ENCODE data around the gene LY6G5B. TPM values are rescaled to one million over a fixed set of nuclear protein-coding genes. Genes with fewer than 3 reads are reported as not detected.

The LY6G5B gene
- total RNA-seq, 1 donor from 2014 or later = 22.0 TPM

- TF ChIP-seq CTCF (conservative IDR thresholded peaks at IDR 0.05) = no peak
- H3K27me3 Mint-ChIP-seq = no peaks in the 10 kb centered on the region
- H3K4me1 Mint-ChIP-seq (ENCODE audit: unreplicated experiment) = peaks cover 5% of the 10 kb centered on the region
- peaks cover 38% of the 10 kb centered on the region for H3K36me3 Mint-ChIP-seq
- no peak overlapping the region for H3K27ac Mint-ChIP-seq
- DNase-seq (ENCODE audit: extremely low spot score, unreplicated experiment) = no peak
- H3K4me3 Mint-ChIP-seq = no peak overlapping the region
- no peaks in the 10 kb centered on the region for H3K9me3 Mint-ChIP-seq
These were observed 38.6 kb upstream of the LY6G5B start for GRCh38 chr6:31631209-31631608.

GRCh38 chr6:31631681-31632278 is 38.0 kb upstream of the LY6G5B start:
- no peaks in the 10 kb centered on the region for H3K27me3 Mint-ChIP-seq
- no peak for DNase-seq (ENCODE audit: extremely low spot score, unreplicated experiment)
- no peak for TF ChIP-seq CTCF (conservative IDR thresholded peaks at IDR 0.05)
- no peak overlapping the region for H3K4me3 Mint-ChIP-seq
- H3K36me3 Mint-ChIP-seq = peaks cover 37% of the 10 kb centered on the region
- H3K27ac Mint-ChIP-seq = no peak overlapping the region
- H3K9me3 Mint-ChIP-seq = no peaks in the 10 kb centered on the region
- peaks cover 5% of the 10 kb centered on the region for H3K4me1 Mint-ChIP-seq (ENCODE audit: unreplicated experiment)

GRCh38 chr6:31632279-31632946 is 37.4 kb upstream of the LY6G5B start:
- Mint-ChIP-seq H3K27ac (no peak overlapping the region), H3K4me1 (ENCODE audit: unreplicated experiment) (peaks cover 3% of the 10 kb centered on the region), H3K9me3 (no peaks in the 10 kb centered on the region), H3K27me3 (no peaks in the 10 kb centered on the region), H3K36me3 (peaks cover 32% of the 10 kb centered on the region), H3K4me3 (no peak overlapping the region)
- no peak for DNase-seq (ENCODE audit: extremely low spot score, unreplicated experiment)
- TF ChIP-seq CTCF (conservative IDR thresholded peaks at IDR 0.05) = no peak

GRCh38 chr6:31633447-31633846 is 36.3 kb upstream of the LY6G5B start:
- no peak overlapping the region for H3K4me3 Mint-ChIP-seq
- H3K27ac Mint-ChIP-seq = no peak overlapping the region
- no peaks in the 10 kb centered on the region for H3K4me1 Mint-ChIP-seq (ENCODE audit: unreplicated experiment)
- H3K36me3 Mint-ChIP-seq = peaks cover 23% of the 10 kb centered on the region
- no peak for DNase-seq (ENCODE audit: extremely low spot score, unreplicated experiment)
- H3K9me3 Mint-ChIP-seq = no peaks in the 10 kb centered on the region
- no peaks in the 10 kb centered on the region for H3K27me3 Mint-ChIP-seq
- no peak for TF ChIP-seq CTCF (conservative IDR thresholded peaks at IDR 0.05)

- Mint-ChIP-seq H3K4me1 (ENCODE audit: unreplicated experiment) (no peaks in the 10 kb centered on the region), H3K9me3 (no peaks in the 10 kb centered on the region), H3K36me3 (peaks cover 27% of the 10 kb centered on the region), H3K27me3 (no peaks in the 10 kb centered on the region), H3K27ac (no peak overlapping the region), H3K4me3 (no peak overlapping the region)
- TF ChIP-seq CTCF (conservative IDR thresholded peaks at IDR 0.05) = no peak
- DNase-seq (ENCODE audit: extremely low spot score, unreplicated experiment) = no peak
These were observed 35.6 kb upstream of the LY6G5B start for GRCh38 chr6:31634131-31634530.

All from type B pancreatic cell (in vitro differentiated cells).